ENCODE measurements around the gene AGBL4. TPM values are rescaled to one million over a fixed set of nuclear protein-coding genes. Genes with fewer than 3 reads are reported as not detected.

The AGBL4 gene
- polyA plus RNA-seq, 1 donor (not counting 4 experiments of a cell fraction or from before 2014, with no cell fraction given), result not detected

DNA sequence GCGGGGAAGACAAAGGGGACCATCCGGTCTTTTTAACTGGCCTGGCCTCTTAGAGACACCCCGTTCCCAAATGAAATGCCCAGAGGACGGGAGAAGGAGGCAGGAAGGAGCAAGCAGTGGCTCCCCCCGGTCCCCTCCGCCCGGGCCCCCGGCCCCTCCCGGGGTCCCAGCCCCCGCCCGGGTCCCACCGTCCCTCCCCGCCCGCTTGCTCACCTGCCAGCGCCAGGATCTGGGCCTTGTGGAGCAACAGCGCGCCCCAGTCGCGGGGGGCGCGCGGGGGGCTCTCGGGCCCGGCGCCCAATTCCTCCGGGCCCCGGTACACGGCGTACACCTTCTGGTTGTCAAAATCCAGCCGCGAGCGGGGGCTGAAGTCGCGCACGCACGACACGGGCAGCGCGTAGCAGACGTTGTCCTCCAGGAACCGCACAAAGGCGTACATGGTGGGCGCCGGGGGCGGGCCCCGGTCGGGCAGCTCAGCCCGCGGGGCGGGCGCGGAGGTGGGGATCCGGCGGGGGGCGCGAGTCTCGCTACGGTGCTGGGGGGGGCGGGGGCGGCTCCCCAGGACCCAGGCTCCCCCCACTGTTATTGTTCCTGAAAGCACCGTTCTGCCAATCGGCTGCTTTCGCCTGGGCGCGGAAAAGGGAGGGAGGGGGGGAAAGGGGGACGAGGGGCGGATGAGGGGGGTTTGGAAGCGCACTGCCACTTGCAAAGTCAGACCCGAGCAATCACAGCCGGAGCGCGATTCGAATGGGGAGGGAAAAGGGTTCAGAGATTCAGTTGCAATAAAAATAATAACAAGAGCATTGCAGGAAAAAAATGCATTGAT lies 1247.1 kb downstream of the AGBL4 start, which contains the start of gene BEND5:
Gene BEND5, minus strand, starts transcription at position 499 of the 826 bp plus-strand sequence. Its CDS starts 60 bp downstream, at position 439.
- Histone ChIP-seq H3K4me2 (ENCODE audit: control insufficient read depth, extremely low read depth, insufficient read depth, low read depth, low read length) (peak within 1 kb of the TSS; percentile 37), H3K9me1 (ENCODE audit: control insufficient read depth, extremely low read depth, insufficient read depth, low read length) (no peaks in the 10 kb centered on the region), H3K36me3 (ENCODE audit: control insufficient read depth in 2 of 2, extremely low read depth in 1 of 2, insufficient read depth in 2 of 2, low read length in 2 of 2) (no peaks in the 10 kb centered on the region), H3K9ac (ENCODE audit: control insufficient read depth, extremely low read depth, insufficient read depth, low read length) (no peak within 1 kb of the TSS), H3K79me2 (ENCODE audit: control insufficient read depth, insufficient read depth, low read length) (no peaks in the 10 kb centered on the region), H3K27ac (ENCODE audit: control insufficient read depth, insufficient read depth, low read length) (no peak within 1 kb of the TSS), H4K20me1 (ENCODE audit: control insufficient read depth, extremely low read depth, insufficient read depth, low read length) (no peaks in the 10 kb centered on the region), H3K4me3 (ENCODE audit: control insufficient read depth in 2 of 3, extremely low read depth in 1 of 3, insufficient read depth in 2 of 3, low read depth in 1 of 3, low read length in 3 of 3) (peak within 1 kb of the TSS in 1 of 3 experiments; percentile 20), H2AFZ (ENCODE audit: control insufficient read depth, low read length) (no peak within 1 kb of the TSS), H3K9me3 (ENCODE audit: control insufficient read depth, low read depth, low read length) (no peaks in the 10 kb centered on the region), H3K4me1 (ENCODE audit: control insufficient read depth, extremely low read depth, insufficient read depth, low read length) (no peaks in the 10 kb centered on the region), H3K27me3 (ENCODE audit: control insufficient read depth, extremely low read depth, insufficient read depth, low read length) (peaks cover 43% of the 10 kb centered on the region)
- dilution Hi-C loops (cut with MboI; ENCODE audit: extremely low pct_ligation_motif_present, low sequenced_read_pairs), result no loop called here
- no peak for FAIRE-seq
- DNase-seq (ENCODE audit: low read depth, low spot score), result no peak
- peak; percentile 82 for TF ChIP-seq EZH2 (IDR thresholded peaks at IDR 0.05; ENCODE audit: low read length)
- TF ChIP-seq, protein P1, sequence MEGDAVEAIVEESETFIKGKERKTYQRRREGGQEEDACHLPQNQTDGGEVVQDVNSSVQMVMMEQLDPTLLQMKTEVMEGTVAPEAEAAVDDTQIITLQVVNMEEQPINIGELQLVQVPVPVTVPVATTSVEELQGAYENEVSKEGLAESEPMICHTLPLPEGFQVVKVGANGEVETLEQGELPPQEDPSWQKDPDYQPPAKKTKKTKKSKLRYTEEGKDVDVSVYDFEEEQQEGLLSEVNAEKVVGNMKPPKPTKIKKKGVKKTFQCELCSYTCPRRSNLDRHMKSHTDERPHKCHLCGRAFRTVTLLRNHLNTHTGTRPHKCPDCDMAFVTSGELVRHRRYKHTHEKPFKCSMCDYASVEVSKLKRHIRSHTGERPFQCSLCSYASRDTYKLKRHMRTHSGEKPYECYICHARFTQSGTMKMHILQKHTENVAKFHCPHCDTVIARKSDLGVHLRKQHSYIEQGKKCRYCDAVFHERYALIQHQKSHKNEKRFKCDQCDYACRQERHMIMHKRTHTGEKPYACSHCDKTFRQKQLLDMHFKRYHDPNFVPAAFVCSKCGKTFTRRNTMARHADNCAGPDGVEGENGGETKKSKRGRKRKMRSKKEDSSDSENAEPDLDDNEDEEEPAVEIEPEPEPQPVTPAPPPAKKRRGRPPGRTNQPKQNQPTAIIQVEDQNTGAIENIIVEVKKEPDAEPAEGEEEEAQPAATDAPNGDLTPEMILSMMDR (optimal IDR thresholded peaks at IDR 0.05 in 1 of 3, IDR thresholded peaks at IDR 0.05 in 1 of 3, conservative IDR thresholded peaks at IDR 0.05 in 1 of 3; ENCODE audit: extremely low read depth in 1 of 3, insufficient read depth in 2 of 3, low read length in 3 of 3), result no peak

- peak; percentile 74 for TF ChIP-seq EZH2 (IDR thresholded peaks at IDR 0.05; ENCODE audit: low read length)
- TF ChIP-seq, protein P1 (optimal IDR thresholded peaks at IDR 0.05 in 1 of 3, IDR thresholded peaks at IDR 0.05 in 1 of 3, conservative IDR thresholded peaks at IDR 0.05 in 1 of 3; ENCODE audit: extremely low read depth in 1 of 3, insufficient read depth in 2 of 3, low read length in 3 of 3), result no peak
- Histone ChIP-seq H3K9ac (ENCODE audit: control insufficient read depth, extremely low read depth, insufficient read depth, low read length) (no peak overlapping the region), H4K20me1 (ENCODE audit: control insufficient read depth, extremely low read depth, insufficient read depth, low read length) (no peaks in the 10 kb centered on the region), H2AFZ (ENCODE audit: control insufficient read depth, low read length) (no peak overlapping the region), H3K4me1 (ENCODE audit: control insufficient read depth, extremely low read depth, insufficient read depth, low read length) (no peaks in the 10 kb centered on the region), H3K27me3 (ENCODE audit: control insufficient read depth, extremely low read depth, insufficient read depth, low read length) (peaks cover 43% of the 10 kb centered on the region), H3K9me3 (ENCODE audit: control insufficient read depth, low read depth, low read length) (no peaks in the 10 kb centered on the region), H3K4me2 (ENCODE audit: control insufficient read depth, extremely low read depth, insufficient read depth, low read depth, low read length) (no peak overlapping the region), H3K79me2 (ENCODE audit: control insufficient read depth, insufficient read depth, low read length) (no peaks in the 10 kb centered on the region), H3K4me3 (ENCODE audit: control insufficient read depth in 2 of 3, extremely low read depth in 1 of 3, insufficient read depth in 2 of 3, low read depth in 1 of 3, low read length in 3 of 3) (no peak overlapping the region), H3K9me1 (ENCODE audit: control insufficient read depth, extremely low read depth, insufficient read depth, low read length) (no peaks in the 10 kb centered on the region), H3K36me3 (ENCODE audit: control insufficient read depth in 2 of 2, extremely low read depth in 1 of 2, insufficient read depth in 2 of 2, low read length in 2 of 2) (no peaks in the 10 kb centered on the region), H3K27ac (ENCODE audit: control insufficient read depth, insufficient read depth, low read length) (no peak overlapping the region)
- dilution Hi-C loops (cut with MboI; ENCODE audit: extremely low pct_ligation_motif_present, low sequenced_read_pairs), result no loop called here
- DNase-seq (ENCODE audit: low read depth, low spot score) (no peak), FAIRE-seq (no peak)
These were observed 1247.8 kb downstream of the AGBL4 start for GRCh38 chr1:48775831-48776392.

All from keratinocyte (primary cell).